NK-92 (cell line): ENCODE data around the gene SLC7A5.
"Not testable (repeated sequence)": the region's sequence is repeated elsewhere in the genome, so short reads cannot be mapped to it uniquely, and the experiment has no call there.

ENCODE experiments used
- DNase-seq: peaks from one replicate; lab custom pipeline; 2025; ENCODE audit not compliant: unreplicated experiment; lab: John Stamatoyannopoulos, UW

Gene SLC7A5

GRCh38 chr16:87869061-87869878 lies at the start of gene SLC7A5:
Gene SLC7A5 (minus strand): TSS chr16:87869507. CDS start chr16:87869422, 85 bp downstream.
- not testable (repeated sequence) for DNase-seq

- no peak for DNase-seq
Measured at GRCh38 chr16:87918338-87918737, 49.0 kb upstream of the SLC7A5 start.

- DNase-seq, result no peak
Measured at GRCh38 chr16:87917503-87917902, 48.2 kb upstream of the SLC7A5 start.

- DNase-seq, result no peak
Measured at GRCh38 chr16:87914812-87915211, 45.5 kb upstream of the SLC7A5 start.

GRCh38 chr16:87914021-87914725 lies 44.9 kb upstream of the SLC7A5 start:
- DNase-seq, result not testable (repeated sequence)

GRCh38 chr16:87912691-87913090 lies 43.4 kb upstream of the SLC7A5 start:
- not testable (repeated sequence) for DNase-seq

GRCh38 chr16:87911106-87911763 lies 41.9 kb upstream of the SLC7A5 start:
- DNase-seq, result not testable (repeated sequence)

- DNase-seq, result not testable (repeated sequence)
Measured at GRCh38 chr16:87909203-87909935, 40.1 kb upstream of the SLC7A5 start.

- DNase-seq, result not testable (repeated sequence)
Measured at GRCh38 chr16:87908101-87908500, 38.8 kb upstream of the SLC7A5 start.

GRCh38 chr16:87905521-87905920 lies 36.2 kb upstream of the SLC7A5 start:
- not testable (repeated sequence) for DNase-seq

- not testable (repeated sequence) for DNase-seq
Measured at GRCh38 chr16:87904963-87905362, 35.7 kb upstream of the SLC7A5 start.

- not testable (repeated sequence) for DNase-seq
Measured at GRCh38 chr16:87900489-87900888, 31.2 kb upstream of the SLC7A5 start.

- DNase-seq, result no peak
Measured at GRCh38 chr16:87897521-87898505, 28.5 kb upstream of the SLC7A5 start.

GRCh38 chr16:87896924-87897520 lies 27.7 kb upstream of the SLC7A5 start:
- DNase-seq, result not testable (repeated sequence)

GRCh38 chr16:87896176-87896890 lies 27.0 kb upstream of the SLC7A5 start:
- DNase-seq, result not testable (repeated sequence)

GRCh38 chr16:87895641-87896141 lies 26.4 kb upstream of the SLC7A5 start:
- DNase-seq, result no peak

GRCh38 chr16:87894005-87894404 lies 24.7 kb upstream of the SLC7A5 start:
- DNase-seq, result not testable (repeated sequence)

GRCh38 chr16:87891764-87892163 lies 22.5 kb upstream of the SLC7A5 start:
- no peak for DNase-seq
